Trophoblast cell (in vitro differentiated cells and primary cell): ENCODE data around the gene FBXW5.
A peak's percentile ranks its signal among the peaks of the same experiment; 100 is the strongest.

Source experiments
- DNase-seq, 2 donors: peaks; one replicate each; pipeline ENCODE4 v3.0.0-alpha.2; 2016
- H2AFZ ChIP-seq: 2 replicates; pipeline ENCODE4 v1.6.1; 2013; ENCODE audit warnings: low read length, moderate library complexity, mild to moderate bottlenecking; ENCODE audit not compliant: insufficient read depth, poor library complexity
- H2AK5ac ChIP-seq: 2 replicates; pipeline ENCODE4 v1.6.1; 2013; ENCODE audit warnings: mild to moderate bottlenecking, low read length
- H2BK120ac ChIP-seq: 2 replicates; pipeline ENCODE4 v1.6.1; 2013; ENCODE audit warnings: low read length, mild to moderate bottlenecking, moderate library complexity; ENCODE audit not compliant: insufficient read depth, poor library complexity
- H2BK12ac ChIP-seq: 2 replicates; pipeline ENCODE4 v1.6.1; 2013; ENCODE audit warnings: mild to moderate bottlenecking, low read length, moderate library complexity
- H2BK5ac ChIP-seq: 2 replicates; pipeline ENCODE4 v1.6.1; 2013; ENCODE audit warnings: low read length, low read depth, moderate library complexity, mild to moderate bottlenecking; ENCODE audit not compliant: poor library complexity
- H3K14ac ChIP-seq: 2 replicates; pipeline ENCODE4 v1.6.1; 2013; ENCODE audit warnings: mild to moderate bottlenecking, low read length
- H3K18ac ChIP-seq: 2 replicates; pipeline ENCODE4 v1.6.1; 2013; ENCODE audit warnings: mild to moderate bottlenecking, low read length
- H3K23ac ChIP-seq: 2 replicates; pipeline ENCODE4 v1.6.1; 2013; ENCODE audit warnings: low read length
- H3K27ac ChIP-seq: 2 replicates; pipeline ENCODE4 v1.5.1; 2013; ENCODE audit warnings: low read depth, mild to moderate bottlenecking, inconsistent platforms, low read length, moderate library complexity
- H3K27me3 ChIP-seq: 2 replicates; pipeline ENCODE4 v1.6.1; 2013; ENCODE audit warnings: inconsistent platforms, mild to moderate bottlenecking, low read length, moderate library complexity; ENCODE audit not compliant: insufficient read depth
- H3K36me3 ChIP-seq, 2 experiments: 1 replicate in 1 of 2; 2 replicates in 1 of 2; pipeline ENCODE4 v1.6.1; 2013; ENCODE audit warnings: low read length in 2 of 2, mild to moderate bottlenecking in 2 of 2, moderate library complexity in 1 of 2; ENCODE audit not compliant: insufficient read depth in 2 of 2, control insufficient read depth in 1 of 2
- H3K4ac ChIP-seq: 2 replicates; pipeline ENCODE4 v1.6.1; 2013; ENCODE audit warnings: low read depth, mild to moderate bottlenecking, low read length, moderate library complexity
- H3K4me1 ChIP-seq, 2 experiments: 1 replicate in 1 of 2; 2 replicates in 1 of 2; pipeline ENCODE4 v1.6.1; 2013; ENCODE audit warnings: low read length in 2 of 2, mild to moderate bottlenecking in 2 of 2, moderate library complexity in 1 of 2; ENCODE audit not compliant: insufficient read depth in 2 of 2, control insufficient read depth in 1 of 2
- H3K4me2 ChIP-seq: 2 replicates; pipeline ENCODE4 v1.6.1; 2013; ENCODE audit warnings: inconsistent platforms, mild to moderate bottlenecking, low read length, moderate library complexity
- H3K4me3 ChIP-seq: 2 replicates; pipeline ENCODE4 v1.5.1; 2013; ENCODE audit warnings: mild to moderate bottlenecking, low read depth, low read length, inconsistent platforms
- H3K79me1 ChIP-seq: one replicate; pipeline ENCODE4 v1.6.1; 2013; ENCODE audit warnings: low read length
- H3K79me2 ChIP-seq: 2 replicates; pipeline ENCODE4 v1.6.1; 2013; ENCODE audit warnings: low read length, mild to moderate bottlenecking; ENCODE audit not compliant: control insufficient read depth, insufficient read depth, poor library complexity
- H3K9ac ChIP-seq: 2 replicates; pipeline ENCODE4 v1.6.1; 2013; ENCODE audit warnings: mild to moderate bottlenecking, low read length
- H3K9me3 ChIP-seq: 2 replicates; pipeline ENCODE4 v1.6.1; 2013; ENCODE audit warnings: low read depth, mild to moderate bottlenecking, control low read depth, inconsistent platforms, low read length; ENCODE audit not compliant: insufficient read depth
- H4K12ac ChIP-seq: 2 replicates; pipeline ENCODE4 v1.6.1; 2013; ENCODE audit warnings: low read depth, mild to moderate bottlenecking, low read length, moderate library complexity
- H4K8ac ChIP-seq: 2 replicates; pipeline ENCODE4 v1.6.1; 2013; ENCODE audit warnings: low read depth, mild to moderate bottlenecking, low read length, moderate library complexity
- H4K91ac ChIP-seq: one replicate; pipeline ENCODE4 v1.6.1; 2013; ENCODE audit warnings: low read depth, mild to moderate bottlenecking, low read length, moderate library complexity
- WGBS: extraction: QIAGEN DNeasy Blood & Tissue Kit; methylation state at CpG from one replicate; pipeline ENCODE4 v1.1.7; 2013; ENCODE audit warnings: missing lambda C conversion rate; ENCODE audit not compliant: insufficient read length, insufficient coverage; ENCODE audit errors: extremely low coverage; 5-methylcytosine and 5-hydroxymethylcytosine counted together

FBXW5 gene

DNA sequence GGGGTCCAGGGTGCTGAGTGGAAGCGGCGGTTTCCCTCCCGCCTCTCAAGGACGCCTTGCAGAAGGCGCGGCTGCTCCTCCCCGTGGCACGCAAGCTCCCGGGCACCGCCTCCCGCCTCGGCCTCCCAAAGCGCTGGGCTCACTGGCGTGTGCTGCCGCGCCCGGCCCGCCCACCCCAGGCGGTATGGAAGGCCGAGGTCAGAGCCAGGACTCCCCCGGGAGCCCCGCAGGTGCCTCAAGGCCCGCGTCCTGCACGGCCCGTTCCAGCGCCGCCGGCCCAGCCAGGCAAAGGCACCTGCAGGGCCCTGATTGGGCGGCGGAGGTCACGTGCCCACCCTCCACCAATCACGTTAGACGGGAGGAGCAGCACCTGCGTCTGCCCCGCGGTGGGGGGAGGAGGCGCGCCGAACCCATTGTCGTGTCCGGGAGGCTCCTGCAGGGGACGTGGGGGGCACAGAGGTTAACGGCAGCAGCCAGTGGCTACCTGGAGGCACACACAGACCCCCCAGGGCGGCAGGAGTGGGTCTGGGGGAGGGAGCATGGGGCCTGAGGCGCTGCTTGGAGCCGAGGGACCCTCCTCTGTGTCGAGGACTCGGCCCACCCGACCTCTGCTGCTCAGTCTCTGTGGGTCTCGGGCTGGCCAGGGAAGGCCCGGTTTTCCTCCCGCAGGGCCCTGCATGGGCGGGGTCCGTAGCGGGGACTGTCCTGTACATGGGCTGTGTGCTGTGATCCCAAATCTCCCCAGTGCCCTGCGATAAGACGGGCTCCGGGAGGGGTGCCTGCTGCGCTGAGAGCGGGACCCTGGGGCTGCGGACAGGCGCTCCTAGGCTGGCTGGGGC, 5.5 kb upstream of the FBXW5 start:
- H4K8ac ChIP-seq: peak overlapping the region; percentile 90
- peak overlapping the region; percentile 34 for H2BK120ac ChIP-seq
- H2AK5ac ChIP-seq: peak overlapping the region; percentile 31
- H3K79me2 ChIP-seq: peaks cover 3% of the 10 kb centered on the region
- peak overlapping the region; percentile 68 for H4K12ac ChIP-seq
- peak; percentile 88 to 95 for DNase-seq
- peak overlapping the region; percentile 2 for H2BK5ac ChIP-seq
- H2AFZ ChIP-seq: peak overlapping the region; percentile 81
- H3K4me3 ChIP-seq: peak overlapping the region; percentile 67
- H3K4ac ChIP-seq: peak overlapping the region; percentile 25
- H2BK12ac ChIP-seq: no peak overlapping the region
- no CpG with 5 or more reads among the region's 63 CpGs for WGBS
- peak overlapping the region; percentile 67 for H3K14ac ChIP-seq
- H3K27ac ChIP-seq: peak overlapping the region; percentile 16
- peaks cover 1% of the 10 kb centered on the region for H3K9me3 ChIP-seq
- peaks cover 8 to 13% of the 10 kb centered on the region in 2 experiments for H3K4me1 ChIP-seq
- H3K9ac ChIP-seq: no peak overlapping the region
- H3K4me2 ChIP-seq: peak overlapping the region; percentile 91
- peaks cover 8% of the 10 kb centered on the region for H3K79me1 ChIP-seq
- no peak overlapping the region for H3K23ac ChIP-seq
- H3K18ac ChIP-seq: peak overlapping the region; percentile 27
- peak overlapping the region; percentile 88 for H4K91ac ChIP-seq
- no peaks in the 10 kb centered on the region for H3K27me3 ChIP-seq
- no peaks in the 10 kb centered on the region for H3K36me3 ChIP-seq

DNA sequence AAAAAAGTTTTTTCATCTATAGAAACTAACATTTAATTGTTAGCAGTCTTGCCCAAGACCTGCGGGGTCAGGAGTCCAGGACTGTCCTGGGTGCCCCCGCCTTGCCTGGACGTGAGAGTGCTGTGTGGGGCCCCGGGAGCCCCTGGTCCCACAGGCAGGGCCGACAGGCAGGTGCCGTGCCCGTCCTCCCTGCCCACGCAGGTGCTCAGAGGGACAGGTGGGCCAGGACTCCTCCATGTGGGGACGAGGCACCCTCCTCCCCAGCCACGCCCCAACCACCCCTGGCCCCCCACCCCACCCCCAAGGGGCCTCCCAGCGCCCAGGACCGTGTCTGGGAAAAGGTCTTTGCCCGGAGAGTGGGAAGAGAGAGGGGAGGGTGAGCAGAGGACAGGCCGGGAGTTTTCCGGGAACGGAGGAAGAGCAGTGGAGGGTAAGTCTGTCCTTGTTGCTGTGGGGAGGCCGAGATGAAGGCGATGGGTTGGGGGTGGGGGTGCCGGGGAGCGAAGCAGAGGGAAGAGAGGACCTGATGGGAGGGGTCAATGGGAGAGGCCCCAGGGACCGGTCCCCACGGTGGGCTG, 4.8 kb upstream of the FBXW5 start:
- H2BK5ac ChIP-seq: no peak overlapping the region
- H3K14ac ChIP-seq: peak overlapping the region; percentile 26
- H3K79me1 ChIP-seq: peaks cover 9% of the 10 kb centered on the region
- H2AK5ac ChIP-seq: no peak overlapping the region
- H3K4me2 ChIP-seq: peak overlapping the region; percentile 91
- H4K8ac ChIP-seq: peak overlapping the region; percentile 74
- no peak overlapping the region for H2BK12ac ChIP-seq
- peak overlapping the region; percentile 64 for H2AFZ ChIP-seq
- peak overlapping the region; percentile 25 for H3K4ac ChIP-seq
- peaks cover 8 to 15% of the 10 kb centered on the region in 2 experiments for H3K4me1 ChIP-seq
- no peak for DNase-seq
- H3K9me3 ChIP-seq: no peaks in the 10 kb centered on the region
- no peaks in the 10 kb centered on the region for H3K27me3 ChIP-seq
- WGBS: no CpG with 5 or more reads among the region's 22 CpGs
- peak overlapping the region; percentile 15 for H4K12ac ChIP-seq
- H3K36me3 ChIP-seq: no peaks in the 10 kb centered on the region
- H3K18ac ChIP-seq: no peak overlapping the region
- peaks cover 3% of the 10 kb centered on the region for H3K79me2 ChIP-seq
- H4K91ac ChIP-seq: peak overlapping the region; percentile 58
- peak overlapping the region; percentile 67 for H3K4me3 ChIP-seq
- no peak overlapping the region for H3K23ac ChIP-seq
- H3K27ac ChIP-seq: peak overlapping the region; percentile 16
- H2BK120ac ChIP-seq: no peak overlapping the region
- H3K9ac ChIP-seq: no peak overlapping the region

DNA sequence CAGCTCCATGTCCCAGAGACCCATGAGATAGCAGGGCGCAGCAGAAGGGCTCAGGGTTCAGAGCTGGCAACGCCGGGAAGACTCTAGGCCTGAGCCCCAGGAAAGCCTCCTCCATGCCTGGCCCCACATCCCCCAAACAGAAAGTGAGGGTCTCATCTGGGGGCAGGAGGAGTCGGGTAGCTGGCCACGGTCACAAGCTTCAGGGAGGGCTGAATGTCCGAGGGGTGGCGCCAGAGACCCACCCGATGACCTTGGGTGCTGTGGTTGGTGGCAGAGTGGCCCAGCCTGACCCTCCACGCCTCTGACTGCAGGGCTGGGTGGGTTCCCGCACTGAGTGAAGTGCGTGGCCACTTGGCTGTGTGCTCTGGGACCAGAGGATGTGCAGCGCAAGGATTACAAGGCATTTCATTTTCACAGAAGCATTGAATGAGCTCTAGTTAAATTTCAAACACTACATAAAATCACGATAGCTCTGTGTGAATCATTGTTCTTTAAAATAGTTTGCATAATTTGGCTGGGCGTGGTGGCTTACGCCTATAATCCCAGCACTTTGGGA, 3.5 kb upstream of the FBXW5 start:
- Histone ChIP-seq H4K12ac (no peak overlapping the region), H3K4me3 (no peak overlapping the region), H3K79me1 (peaks cover 19% of the 10 kb centered on the region), H3K27me3 (no peaks in the 10 kb centered on the region), H4K8ac (no peak overlapping the region), H3K79me2 (peaks cover 16% of the 10 kb centered on the region), H3K36me3 (peaks cover 4% of the 10 kb centered on the region in 2 experiments), H2BK5ac (no peak overlapping the region), H3K27ac (no peak overlapping the region), H3K14ac (no peak overlapping the region), H3K9ac (no peak overlapping the region), H3K4me1 (peaks cover 12 to 20% of the 10 kb centered on the region in 2 experiments), H2BK120ac (peak overlapping the region; percentile 33), H3K18ac (no peak overlapping the region), H2BK12ac (no peak overlapping the region), H2AFZ (no peak overlapping the region), H3K23ac (no peak overlapping the region), H4K91ac (no peak overlapping the region), H3K4ac (no peak overlapping the region), H3K4me2 (no peak overlapping the region), H3K9me3 (peaks cover 3% of the 10 kb centered on the region), H2AK5ac (no peak overlapping the region)
- no CpG with 5 or more reads among the region's 15 CpGs for WGBS
- DNase-seq: peak; percentile 18 to 48

DNA sequence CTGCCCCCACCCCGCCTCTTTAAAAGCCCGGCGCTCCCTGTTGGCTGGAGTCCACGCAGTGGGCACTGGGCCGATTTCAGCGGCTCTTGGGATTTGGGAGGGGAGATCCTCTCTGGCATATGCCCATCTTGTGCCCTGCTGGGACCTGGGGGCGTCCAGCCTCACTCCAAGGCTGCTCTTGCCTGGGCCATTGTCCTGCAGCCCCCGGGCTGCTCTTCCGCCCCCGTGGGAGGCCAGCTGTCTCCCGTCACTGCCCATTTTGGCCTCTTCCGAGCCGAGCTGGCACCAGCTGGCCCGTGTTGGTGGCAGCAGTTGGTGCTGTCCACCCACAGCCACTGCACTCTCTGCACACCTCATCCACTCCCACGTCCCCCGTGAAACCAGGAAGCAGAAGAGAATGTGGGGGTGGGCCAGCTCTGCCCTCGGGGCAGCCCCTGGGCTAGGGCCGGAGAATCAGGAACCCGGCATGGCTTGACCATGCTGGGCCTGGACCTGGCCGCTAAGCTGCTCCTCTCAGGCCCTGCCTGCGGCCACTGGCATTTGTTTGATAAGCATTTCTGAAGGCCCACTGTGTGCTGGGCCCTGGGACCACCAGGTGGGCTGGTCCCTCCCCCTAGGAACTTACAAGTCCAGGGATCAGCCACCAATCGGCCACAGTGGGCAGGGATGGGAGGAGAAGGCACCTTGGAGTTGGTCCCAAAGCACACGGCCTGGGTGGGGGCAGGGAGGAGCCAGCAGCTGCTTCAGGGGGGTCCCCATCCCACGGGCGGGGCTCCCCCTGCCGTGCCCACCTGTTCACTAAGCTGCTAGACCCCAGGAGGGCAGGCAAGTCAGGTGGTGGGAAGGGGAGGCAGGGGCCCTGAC, 2.7 kb upstream of the FBXW5 start:
- no peak overlapping the region for H3K4ac ChIP-seq
- peaks cover 11 to 12% of the 10 kb centered on the region in 2 experiments for H3K36me3 ChIP-seq
- H3K9ac ChIP-seq: no peak overlapping the region
- H3K18ac ChIP-seq: no peak overlapping the region
- DNase-seq: no peak
- H2BK120ac ChIP-seq: peak overlapping the region; percentile 33
- peaks cover 15 to 23% of the 10 kb centered on the region in 2 experiments for H3K4me1 ChIP-seq
- peaks cover 19% of the 10 kb centered on the region for H3K79me1 ChIP-seq
- WGBS: no CpG with 5 or more reads among the region's 26 CpGs
- no peak overlapping the region for H3K14ac ChIP-seq
- no peak overlapping the region for H2AK5ac ChIP-seq
- H2BK5ac ChIP-seq: no peak overlapping the region
- no peak overlapping the region for H3K23ac ChIP-seq
- peaks cover 3% of the 10 kb centered on the region for H3K9me3 ChIP-seq
- no peak overlapping the region for H4K12ac ChIP-seq
- H3K79me2 ChIP-seq: peaks cover 16% of the 10 kb centered on the region
- H3K4me2 ChIP-seq: no peak overlapping the region
- no peak overlapping the region for H4K91ac ChIP-seq
- no peaks in the 10 kb centered on the region for H3K27me3 ChIP-seq
- H3K4me3 ChIP-seq: no peak overlapping the region
- H4K8ac ChIP-seq: no peak overlapping the region
- no peak overlapping the region for H3K27ac ChIP-seq
- no peak overlapping the region for H2AFZ ChIP-seq
- no peak overlapping the region for H2BK12ac ChIP-seq
